Ramos (cell line): Measurements from ENCODE around the gene GCHFR.

ENCODE experiments used
- in situ Hi-C: fragments of 300-500 bp; cut with MboI; formaldehyde crosslinking; loops from one replicate; pipeline ENCODE4 v1.14.3; 2022; ENCODE audit warnings: low sequenced_read_pairs; ENCODE audit not compliant: unreplicated experiment

The GCHFR gene

DNA sequence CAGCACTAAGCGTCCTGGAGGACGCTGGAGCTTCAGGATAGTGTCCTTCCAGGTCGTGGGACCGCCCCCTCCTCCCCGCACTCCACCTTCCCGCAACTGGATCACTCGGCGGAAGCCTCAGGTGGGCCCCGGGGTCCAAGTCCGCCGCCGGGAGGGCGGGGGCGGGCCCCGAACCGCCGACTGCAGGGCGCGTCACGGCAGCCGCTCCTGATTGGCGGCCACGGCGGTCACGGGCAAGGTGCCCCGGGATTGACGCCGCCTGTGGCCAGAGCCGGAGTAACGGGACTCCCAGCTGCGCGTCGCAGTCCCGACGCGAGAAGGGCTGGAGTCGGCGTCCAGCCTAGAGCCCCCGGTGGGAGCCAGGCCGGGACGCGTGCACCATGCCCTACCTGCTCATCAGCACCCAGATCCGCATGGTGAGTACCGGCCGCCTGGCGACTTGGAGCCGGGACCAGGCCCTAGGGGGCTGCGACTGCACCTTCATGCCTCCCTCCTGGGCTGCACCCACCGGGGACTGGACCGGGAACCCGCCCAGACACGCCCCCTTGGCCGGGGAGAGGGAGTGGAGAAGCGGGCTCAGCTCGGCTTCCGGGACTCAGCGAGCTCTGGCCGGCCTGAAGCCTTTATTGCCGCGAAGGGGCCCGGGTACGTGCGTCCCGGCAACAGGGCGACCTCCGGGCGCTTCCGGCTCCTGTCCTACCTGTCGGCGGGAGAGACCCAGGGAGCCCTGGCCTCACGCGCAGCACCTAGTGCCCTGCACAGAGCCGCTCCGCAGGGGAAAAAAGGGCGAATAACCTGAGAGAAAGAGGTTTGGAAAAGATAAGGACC, at the start of gene GCHFR:
TSS of gene GCHFR (plus strand) at position 268 of the 828 bp plus-strand sequence. CDS start at position 381, 113 bp downstream.
- in situ Hi-C loops, result no loop called here

- in situ Hi-C loops, result no loop called here
Measured at GRCh38 chr15:40714144-40714543, 49.7 kb upstream of the GCHFR start.

- in situ Hi-C loops, result no loop called here
Measured at GRCh38 chr15:40716165-40716564, 47.7 kb upstream of the GCHFR start.

- in situ Hi-C loops, result no loop called here
Measured at GRCh38 chr15:40721701-40722100, 42.2 kb upstream of the GCHFR start.

- in situ Hi-C loops, result no loop called here
Measured at GRCh38 chr15:40722354-40722753, 41.5 kb upstream of the GCHFR start.

GRCh38 chr15:40722934-40723333, 40.9 kb upstream of the GCHFR start:
- in situ Hi-C loops, result no loop called here

- in situ Hi-C loops, result no loop called here
Measured at GRCh38 chr15:40723919-40724318, 39.9 kb upstream of the GCHFR start.

DNA sequence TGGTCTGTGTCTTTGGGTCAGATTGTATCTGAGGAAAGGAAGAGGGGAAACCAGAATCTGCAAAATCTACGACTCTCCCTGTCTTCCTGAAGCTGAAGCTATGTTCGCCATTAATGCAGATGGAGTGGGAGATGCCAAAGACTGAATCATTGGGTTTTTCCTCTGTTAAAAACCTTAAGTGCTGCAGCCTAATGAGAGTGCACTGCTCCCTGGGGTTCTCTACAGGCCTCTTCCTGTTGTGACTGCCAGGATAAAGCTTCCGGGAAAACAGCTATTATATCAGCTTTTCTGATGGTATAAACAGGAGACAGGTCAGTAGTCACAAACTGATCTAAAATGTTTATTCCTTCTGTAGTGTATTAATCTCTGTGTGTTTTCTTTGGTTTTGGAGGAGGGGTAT, 32.8 kb upstream of the GCHFR start:
- in situ Hi-C loops, result no loop called here

DNA sequence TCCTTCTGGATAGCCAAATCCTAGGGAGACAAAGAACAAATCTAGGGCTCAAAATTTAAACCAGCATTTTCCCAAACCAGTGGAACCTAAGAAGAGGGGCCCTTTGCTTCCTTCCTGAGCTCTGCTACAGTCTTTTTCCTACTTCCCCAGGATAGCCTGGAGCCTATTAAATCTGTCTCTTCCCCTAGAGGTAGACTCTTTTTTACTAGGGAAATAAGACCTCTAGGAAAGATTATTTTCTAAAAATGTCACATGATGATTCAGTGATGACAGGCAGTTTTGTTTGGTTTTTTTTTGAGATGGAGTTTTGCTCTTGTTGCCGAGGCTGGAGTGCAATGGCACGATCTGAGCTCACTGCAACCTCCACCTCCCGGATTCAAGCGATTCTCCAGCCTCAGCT, 27.3 kb upstream of the GCHFR start:
- in situ Hi-C loops, result no loop called here

DNA sequence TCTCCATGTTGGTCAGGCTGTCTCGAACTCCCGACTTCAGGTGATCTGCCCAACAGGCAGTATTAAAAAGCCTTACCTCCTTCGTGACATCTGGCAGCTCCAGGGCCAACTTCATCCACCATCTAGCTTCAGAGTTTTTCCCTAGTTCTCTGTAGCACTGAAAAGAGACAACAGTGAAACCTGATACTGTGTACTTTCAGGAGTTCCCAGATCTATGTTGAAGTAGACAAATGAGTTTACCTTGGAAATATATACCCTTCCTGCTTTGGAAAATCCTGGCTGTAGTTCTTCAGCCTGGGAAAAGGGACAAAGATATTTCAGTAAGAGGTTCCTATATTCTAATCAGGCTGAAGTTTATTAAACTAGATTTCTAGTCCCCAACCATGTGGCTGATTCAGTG, 26.8 kb upstream of the GCHFR start:
- in situ Hi-C loops, result no loop called here

DNA sequence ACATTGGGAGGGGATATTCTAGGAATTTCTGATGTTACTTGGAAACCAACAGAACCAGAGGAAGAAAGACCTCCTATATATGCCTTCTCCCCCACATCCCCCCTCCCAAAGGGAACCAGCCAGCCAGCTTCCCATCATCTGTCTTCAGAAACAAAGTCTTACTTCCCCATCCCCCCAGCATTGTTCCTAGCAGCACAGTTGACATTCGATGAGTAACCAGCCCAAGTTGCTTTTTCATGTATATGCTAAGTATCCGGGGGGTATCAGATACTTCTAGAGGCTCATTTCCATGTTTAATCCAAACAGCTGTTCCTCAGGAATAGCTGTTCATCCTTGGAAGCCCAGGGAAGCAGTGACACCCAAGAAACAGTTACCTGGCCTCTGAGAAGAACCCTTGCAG, 24.8 kb upstream of the GCHFR start:
- in situ Hi-C loops, result no loop called here

- in situ Hi-C loops, result no loop called here
Measured at GRCh38 chr15:40739854-40740253, 24.0 kb upstream of the GCHFR start.

GRCh38 chr15:40743485-40743901, 20.4 kb upstream of the GCHFR start:
- in situ Hi-C loops, result no loop called here

- in situ Hi-C loops, result no loop called here
Measured at GRCh38 chr15:40743921-40744814, 19.7 kb upstream of the GCHFR start.

GRCh38 chr15:40744815-40745152, 19.1 kb upstream of the GCHFR start:
- in situ Hi-C loops, result no loop called here

DNA sequence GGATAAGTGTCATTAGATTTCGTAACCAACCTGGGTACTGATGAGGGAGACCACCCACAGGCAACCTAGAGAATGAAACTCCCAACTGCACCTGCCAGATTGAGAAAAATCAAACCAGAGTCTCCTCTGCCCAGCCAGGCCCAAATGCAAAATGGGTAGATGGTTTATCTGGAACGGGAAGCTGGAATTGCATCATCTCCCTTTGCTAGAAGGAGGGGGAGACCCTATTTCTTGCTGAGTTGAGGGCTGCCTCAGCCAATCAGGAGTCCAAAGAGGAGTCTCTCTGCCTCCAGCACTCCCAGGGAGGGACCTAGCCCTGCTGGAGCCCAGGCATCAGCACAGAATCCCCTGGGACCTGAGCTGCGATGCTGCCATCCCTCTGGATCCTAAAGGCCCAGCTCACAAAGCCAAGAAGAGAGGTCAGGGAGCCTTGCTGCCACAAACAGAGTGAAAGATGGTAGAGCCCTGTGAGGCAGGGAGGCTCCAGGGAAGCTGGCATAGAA, 16.9 kb upstream of the GCHFR start:
- in situ Hi-C loops, result no loop called here

DNA sequence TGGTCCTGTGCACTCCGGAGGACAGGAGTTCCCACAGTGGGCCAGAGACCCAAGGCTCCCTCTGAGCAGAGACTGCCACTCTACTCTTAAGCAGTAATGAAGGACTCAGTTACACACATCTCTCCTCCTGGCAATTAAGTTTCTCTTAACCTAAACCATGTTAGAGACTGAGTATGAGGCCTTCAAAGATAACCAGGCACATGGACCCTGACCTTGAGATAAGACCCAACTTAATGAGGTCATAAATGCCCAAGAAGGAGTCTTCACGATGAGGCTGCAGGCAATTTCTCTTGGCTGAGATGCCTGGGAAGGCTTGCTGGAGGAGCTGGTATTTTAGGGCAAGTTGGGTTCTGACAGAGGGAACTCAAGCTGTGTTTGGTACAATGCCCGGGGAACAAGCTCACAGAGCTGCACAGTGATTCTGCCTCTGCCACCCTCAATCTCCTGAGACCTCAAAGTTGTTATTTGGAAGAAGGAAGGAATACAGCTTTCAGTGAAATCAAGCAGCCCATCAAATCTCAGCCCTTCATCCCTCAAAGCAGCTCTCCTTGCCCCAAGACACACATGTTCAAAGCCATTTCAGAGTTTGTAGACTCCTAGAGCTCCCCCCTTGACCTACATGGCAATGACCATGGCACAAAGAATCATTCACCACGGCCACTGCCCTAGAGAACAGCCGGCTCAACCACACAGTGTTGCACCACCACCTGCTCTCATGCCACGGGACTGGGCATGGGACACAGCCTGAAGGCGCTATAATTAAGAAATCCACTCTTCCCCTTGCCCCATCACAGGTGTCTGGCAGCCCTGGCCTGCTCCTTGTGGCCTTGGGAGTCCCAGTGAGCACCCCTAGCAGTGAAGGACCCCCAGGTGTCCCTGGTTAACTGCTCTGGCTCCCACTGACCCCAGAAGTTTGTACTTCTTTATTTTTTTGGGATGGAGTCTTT, 15.9 kb upstream of the GCHFR start:
- in situ Hi-C loops, result no loop called here

DNA sequence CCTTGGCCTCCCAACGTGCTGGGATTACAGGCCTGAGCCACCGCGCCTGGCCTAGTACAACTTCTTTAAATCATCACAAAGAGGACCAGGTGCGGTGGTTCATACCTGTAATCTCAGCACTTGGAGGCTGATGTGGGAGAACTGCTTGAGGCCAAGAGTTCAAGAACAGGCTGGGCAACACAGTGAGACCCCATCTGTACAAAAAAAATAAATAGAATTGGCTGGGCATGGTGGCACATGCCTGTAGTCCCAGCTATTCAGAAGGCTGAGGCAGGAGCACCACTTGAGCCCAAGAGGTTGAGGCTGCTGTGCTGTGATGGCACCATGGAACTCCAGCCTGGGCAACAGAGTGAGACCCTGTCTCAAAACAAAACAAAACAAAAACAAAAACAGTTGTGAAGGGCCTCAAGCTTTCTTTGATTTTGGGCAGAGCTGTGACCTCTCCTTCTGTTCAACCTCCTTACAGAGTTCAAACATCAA, 14.7 kb upstream of the GCHFR start:
- in situ Hi-C loops, result no loop called here

DNA sequence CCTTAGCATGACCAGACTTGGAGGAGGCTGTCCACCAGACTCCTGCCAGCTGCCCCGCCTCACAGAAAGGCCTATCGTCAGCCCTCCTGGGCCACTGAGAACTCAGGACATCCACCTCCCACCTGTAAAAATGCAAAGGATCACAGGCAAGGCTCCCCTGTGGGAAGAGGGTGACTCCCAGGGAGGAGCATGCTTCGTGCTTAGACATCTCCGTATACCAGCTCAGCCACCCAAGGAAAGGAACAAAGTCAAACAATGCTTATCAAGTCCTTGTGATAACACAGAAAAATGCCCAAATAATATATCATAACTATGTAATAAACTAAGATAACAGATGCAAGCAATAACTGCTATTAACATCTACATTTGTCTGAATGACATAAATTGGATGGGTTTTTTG, 13.0 kb upstream of the GCHFR start:
- in situ Hi-C loops, result no loop called here

- in situ Hi-C loops, result no loop called here
Measured at GRCh38 chr15:40751745-40752144, 12.1 kb upstream of the GCHFR start.
